Dendritic cell treated with granulocyte-macrophage colony-stimulating factor and Interleukin-4, amounts not matched to agents 40 ng/mL and 50 ng/mL, for 4 days (primary cell): ENCODE results near the gene INS.

ENCODE experiments used
- H3K27ac Mint-ChIP-seq: one replicate; pipeline ENCODE4 v1.8.0; 2022; ENCODE audit warnings: mild to moderate bottlenecking, mixed read lengths
- H3K27me3 Mint-ChIP-seq: one replicate; pipeline ENCODE4 v1.8.0; 2022; ENCODE audit warnings: mild to moderate bottlenecking, mixed read lengths
- H3K36me3 Mint-ChIP-seq: one replicate; pipeline ENCODE4 v1.8.0; 2022; ENCODE audit warnings: low read depth, mixed read lengths
- H3K4me1 Mint-ChIP-seq: one replicate; pipeline ENCODE4 v1.8.0; 2022; ENCODE audit warnings: low read depth, mixed read lengths
- H3K4me3 Mint-ChIP-seq: one replicate; pipeline ENCODE4 v1.8.0; 2022; ENCODE audit warnings: mild to moderate bottlenecking, moderate library complexity, mixed read lengths
- H3K9me3 Mint-ChIP-seq: one replicate; pipeline ENCODE4 v1.8.0; 2022; ENCODE audit warnings: mixed read lengths
- intact Hi-C: fragments of 100-400 bp; cut with micrococcal nuclease; formaldehyde crosslinking; loops from one replicate; pipeline ENCODE4 v1.15.0; 2022

INS gene

GRCh38 chr11:2156416-2157182 lies 4.4 kb downstream of the INS start:
- Mint-ChIP-seq H3K27ac (no peak overlapping the region), H3K36me3 (no peaks in the 10 kb centered on the region), H3K9me3 (no peaks in the 10 kb centered on the region), H3K27me3 (peaks cover 36% of the 10 kb centered on the region), H3K4me1 (peaks cover 15% of the 10 kb centered on the region), H3K4me3 (no peak overlapping the region)
- intact Hi-C loops, result loop anchor here (2.0 to 10.0 kb wide), 2 partner anchors 462 to 502 kb away; no protein-coding TSS in a partner anchor

- Mint-ChIP-seq H3K4me1 (peaks cover 21% of the 10 kb centered on the region), H3K36me3 (no peaks in the 10 kb centered on the region), H3K27me3 (peaks cover 44% of the 10 kb centered on the region), H3K4me3 (no peak overlapping the region), H3K27ac (no peak overlapping the region), H3K9me3 (no peaks in the 10 kb centered on the region)
- intact Hi-C loops, result loop anchor here (10.0 kb wide), 1 partner anchor 501 kb away; no protein-coding TSS in a partner anchor
These were observed 5.5 kb downstream of the INS start for GRCh38 chr11:2155511-2155910.

GRCh38 chr11:2154889-2155288 lies 6.1 kb downstream of the INS start:
- Mint-ChIP-seq H3K4me1 (peaks cover 21% of the 10 kb centered on the region), H3K27me3 (peaks cover 51% of the 10 kb centered on the region), H3K9me3 (no peaks in the 10 kb centered on the region), H3K4me3 (no peak overlapping the region), H3K36me3 (no peaks in the 10 kb centered on the region), H3K27ac (no peak overlapping the region)
- intact Hi-C loops, result loop anchor here (10.0 kb wide), 1 partner anchor 500 kb away; no protein-coding TSS in a partner anchor

- H3K9me3 Mint-ChIP-seq, result no peaks in the 10 kb centered on the region
- no peak overlapping the region for H3K4me3 Mint-ChIP-seq
- H3K27me3 Mint-ChIP-seq, result peaks cover 56% of the 10 kb centered on the region
- peaks cover 21% of the 10 kb centered on the region for H3K4me1 Mint-ChIP-seq
- intact Hi-C loops, result loop anchor here (10.0 kb wide), 1 partner anchor 499 kb away; no protein-coding TSS in a partner anchor
- H3K27ac Mint-ChIP-seq, result no peak overlapping the region
- H3K36me3 Mint-ChIP-seq, result no peaks in the 10 kb centered on the region
These were observed 6.8 kb downstream of the INS start for GRCh38 chr11:2154195-2154585.

GRCh38 chr11:2153581-2154194 lies 7.3 kb downstream of the INS start:
- Mint-ChIP-seq H3K36me3 (no peaks in the 10 kb centered on the region), H3K27ac (no peak overlapping the region), H3K4me1 (peaks cover 21% of the 10 kb centered on the region), H3K9me3 (no peaks in the 10 kb centered on the region), H3K27me3 (peaks cover 61% of the 10 kb centered on the region), H3K4me3 (no peak overlapping the region)
- intact Hi-C loops, result loop anchor here (10.0 kb wide), 1 partner anchor 499 kb away; no protein-coding TSS in a partner anchor

- H3K27ac Mint-ChIP-seq, result no peak overlapping the region
- peaks cover 21% of the 10 kb centered on the region for H3K4me1 Mint-ChIP-seq
- no peaks in the 10 kb centered on the region for H3K9me3 Mint-ChIP-seq
- no peak overlapping the region for H3K4me3 Mint-ChIP-seq
- H3K36me3 Mint-ChIP-seq, result no peaks in the 10 kb centered on the region
- intact Hi-C loops, result loop anchor here (2.0 to 10.0 kb wide), 2 partner anchors 319 to 497 kb away; no protein-coding TSS in a partner anchor
- peaks cover 76% of the 10 kb centered on the region for H3K27me3 Mint-ChIP-seq
These were observed 9.3 kb downstream of the INS start for GRCh38 chr11:2151500-2152257.

- intact Hi-C loops, result loop anchor here (2.0 to 10.0 kb wide), 2 partner anchors 317 to 495 kb away; no protein-coding TSS in a partner anchor
- H3K4me1 Mint-ChIP-seq, result peaks cover 21% of the 10 kb centered on the region
- H3K27ac Mint-ChIP-seq, result no peak overlapping the region
- no peaks in the 10 kb centered on the region for H3K9me3 Mint-ChIP-seq
- H3K4me3 Mint-ChIP-seq, result no peak overlapping the region
- no peaks in the 10 kb centered on the region for H3K36me3 Mint-ChIP-seq
- H3K27me3 Mint-ChIP-seq, result peaks cover 85% of the 10 kb centered on the region
These were observed 10.9 kb downstream of the INS start for GRCh38 chr11:2149864-2150847.

GRCh38 chr11:2149460-2149859 lies 11.5 kb downstream of the INS start:
- intact Hi-C loops, result no loop called here
- H3K27ac Mint-ChIP-seq, result no peak overlapping the region
- H3K36me3 Mint-ChIP-seq, result no peaks in the 10 kb centered on the region
- H3K27me3 Mint-ChIP-seq, result peaks cover 88% of the 10 kb centered on the region
- H3K4me1 Mint-ChIP-seq, result peaks cover 21% of the 10 kb centered on the region
- H3K4me3 Mint-ChIP-seq, result no peak overlapping the region
- no peaks in the 10 kb centered on the region for H3K9me3 Mint-ChIP-seq

- no peak overlapping the region for H3K4me3 Mint-ChIP-seq
- H3K27ac Mint-ChIP-seq, result no peak overlapping the region
- intact Hi-C loops, result no loop called here
These were observed 12.4 kb downstream of the INS start for GRCh38 chr11:2148595-2148994.

GRCh38 chr11:2147391-2147790 lies 13.6 kb downstream of the INS start:
- Mint-ChIP-seq H3K4me1 (peaks cover 11% of the 10 kb centered on the region), H3K4me3 (no peak overlapping the region), H3K9me3 (no peaks in the 10 kb centered on the region), H3K36me3 (no peaks in the 10 kb centered on the region), H3K27me3 (peaks cover 88% of the 10 kb centered on the region), H3K27ac (no peak overlapping the region)
- intact Hi-C loops, result no loop called here

More at GRCh38 chr11:2148595-2148994, 12.4 kb downstream of the INS start:
- H3K4me1 Mint-ChIP-seq, result peaks cover 15% of the 10 kb centered on the region
- H3K27me3 Mint-ChIP-seq, result peaks cover 88% of the 10 kb centered on the region
- H3K9me3 Mint-ChIP-seq, result no peaks in the 10 kb centered on the region
- no peaks in the 10 kb centered on the region for H3K36me3 Mint-ChIP-seq

- H3K27me3 Mint-ChIP-seq, result peaks cover 97% of the 10 kb centered on the region
- no peak overlapping the region for H3K27ac Mint-ChIP-seq
- no peaks in the 10 kb centered on the region for H3K9me3 Mint-ChIP-seq
- no peaks in the 10 kb centered on the region for H3K36me3 Mint-ChIP-seq
- intact Hi-C loops, result no loop called here
- no peak overlapping the region for H3K4me3 Mint-ChIP-seq
- peaks cover under 1% of the 10 kb centered on the region for H3K4me1 Mint-ChIP-seq
These were observed 15.0 kb downstream of the INS start for GRCh38 chr11:2146051-2146450.

GRCh38 chr11:2144544-2145248 lies 16.3 kb downstream of the INS start:
- Mint-ChIP-seq H3K27ac (no peak overlapping the region), H3K27me3 (peaks cover 95% of the 10 kb centered on the region), H3K4me1 (no peaks in the 10 kb centered on the region), H3K4me3 (no peak overlapping the region), H3K9me3 (no peaks in the 10 kb centered on the region), H3K36me3 (no peaks in the 10 kb centered on the region)
- intact Hi-C loops, result no loop called here
